Adrenal gland (tissue), 5 donors: ENCODE data around the gene ANTXRL.

Source experiments
- POLR2A ChIP-seq, 2 donors: fragments of 450-650 bp; IDR thresholded peaks; one replicate each; pipeline ENCODE4 v1.6.1; 2017; ENCODE audit warnings: antibody characterized with exemption in 2 of 2, mild to moderate bottlenecking in 2 of 2, moderate library complexity in 1 of 2
- TF ChIP-seq, protein P1 (sequence below), 6 experiments: fragments of 450-650 bp in 4 of 6; fragments of 200-600 bp in 2 of 6; sonication (generic) in 1 of 6; IDR thresholded peaks; 1 replicate in 5 of 6; 2 replicates in 1 of 6; pipeline versions ENCODE4 v1.5.1 to v1.8.0; 2016 to 2021; ENCODE audit warnings: antibody characterized with exemption in 6 of 6, mild to moderate bottlenecking in 2 of 6, moderate library complexity in 1 of 6
- donor health status: DM: no; HTN: no; CAD: no.

DNA sequence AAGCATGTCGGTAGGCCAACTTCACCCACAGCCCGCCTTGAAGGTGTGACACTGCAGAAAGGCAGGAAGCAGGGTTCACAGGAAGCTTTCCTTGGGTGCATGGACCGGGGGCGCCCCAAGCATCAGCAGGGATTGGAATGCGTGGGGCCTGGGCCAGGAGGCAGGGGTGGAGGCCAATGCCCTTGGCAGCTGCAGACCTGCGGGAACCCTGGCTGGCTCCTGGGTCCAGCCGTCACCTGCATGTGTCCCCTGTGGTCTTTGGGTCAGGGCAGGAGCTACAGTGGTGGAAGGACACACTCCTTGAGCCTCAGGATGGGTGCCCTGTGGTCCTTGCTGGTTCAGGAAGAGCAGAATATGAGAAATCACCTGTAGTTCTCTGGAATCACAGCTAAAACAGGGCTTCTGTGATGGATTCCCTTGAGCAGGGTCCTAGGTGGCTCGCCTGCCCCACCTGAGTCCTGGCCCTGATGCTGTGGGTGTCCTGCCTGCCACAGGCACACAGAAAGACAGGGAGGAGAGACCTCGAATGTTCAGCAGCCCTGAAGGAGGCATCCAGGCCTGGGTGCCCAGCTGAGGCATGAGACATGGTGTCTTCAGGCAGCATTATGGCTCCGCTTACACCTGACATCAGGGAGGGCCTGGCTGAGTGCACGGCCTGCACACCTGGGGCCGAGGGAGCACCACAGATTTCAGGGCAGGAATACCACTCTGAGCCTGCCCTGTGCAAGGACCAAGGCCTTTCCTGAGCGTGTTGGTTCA is 15.1 kb downstream of the ANTXRL start:
- TF ChIP-seq, protein P1, sequence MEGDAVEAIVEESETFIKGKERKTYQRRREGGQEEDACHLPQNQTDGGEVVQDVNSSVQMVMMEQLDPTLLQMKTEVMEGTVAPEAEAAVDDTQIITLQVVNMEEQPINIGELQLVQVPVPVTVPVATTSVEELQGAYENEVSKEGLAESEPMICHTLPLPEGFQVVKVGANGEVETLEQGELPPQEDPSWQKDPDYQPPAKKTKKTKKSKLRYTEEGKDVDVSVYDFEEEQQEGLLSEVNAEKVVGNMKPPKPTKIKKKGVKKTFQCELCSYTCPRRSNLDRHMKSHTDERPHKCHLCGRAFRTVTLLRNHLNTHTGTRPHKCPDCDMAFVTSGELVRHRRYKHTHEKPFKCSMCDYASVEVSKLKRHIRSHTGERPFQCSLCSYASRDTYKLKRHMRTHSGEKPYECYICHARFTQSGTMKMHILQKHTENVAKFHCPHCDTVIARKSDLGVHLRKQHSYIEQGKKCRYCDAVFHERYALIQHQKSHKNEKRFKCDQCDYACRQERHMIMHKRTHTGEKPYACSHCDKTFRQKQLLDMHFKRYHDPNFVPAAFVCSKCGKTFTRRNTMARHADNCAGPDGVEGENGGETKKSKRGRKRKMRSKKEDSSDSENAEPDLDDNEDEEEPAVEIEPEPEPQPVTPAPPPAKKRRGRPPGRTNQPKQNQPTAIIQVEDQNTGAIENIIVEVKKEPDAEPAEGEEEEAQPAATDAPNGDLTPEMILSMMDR (IDR thresholded peaks at IDR 0.05) = no peak
- TF ChIP-seq POLR2A (IDR thresholded peaks at IDR 0.05) = no peak
